Natural killer cell (primary cell): ENCODE data around the gene CST7. TPM values are rescaled to one million over a fixed set of nuclear protein-coding genes. Genes with fewer than 3 reads are reported as not detected.

Experiments used
- ATAC-seq, 3 donors: fragments of 150-1000 bp in 2 of 3; fragments of 200-7000 bp in 1 of 3; cut with Tn5 transposase; 1 replicate in 1 of 3; 2 replicates in 2 of 3; pipeline ENCODE4 v1.10.0; 2021; ENCODE audit warnings: mild to moderate bottlenecking in 2 of 3, moderate library complexity in 2 of 3
- DNase-seq, 2 donors: peaks; one replicate each; pipeline versions ENCODE4 v3.0.0 to v3.0.0-alpha.2; 2013 to 2021; ENCODE audit warnings: mixed read lengths in 1 of 2
- H3K27ac ChIP-seq: one replicate; pipeline ENCODE4 v1.5.1; 2013; ENCODE audit warnings: mild to moderate bottlenecking, low read length
- H3K27me3 ChIP-seq: one replicate; pipeline ENCODE4 v1.6.1; 2013; ENCODE audit warnings: low read length; ENCODE audit not compliant: control insufficient read depth, insufficient read depth
- H3K36me3 ChIP-seq: one replicate; pipeline ENCODE4 v1.6.1; 2013; ENCODE audit warnings: low read length; ENCODE audit not compliant: control insufficient read depth, insufficient read depth
- H3K4me1 ChIP-seq: one replicate; pipeline ENCODE4 v1.6.1; 2013; ENCODE audit warnings: low read length; ENCODE audit not compliant: control insufficient read depth, insufficient read depth
- H3K4me3 ChIP-seq: one replicate; pipeline ENCODE4 v1.5.1; 2013; ENCODE audit warnings: low read length
- H3K9me3 ChIP-seq: one replicate; pipeline ENCODE4 v1.6.1; 2013; ENCODE audit warnings: low read length; ENCODE audit not compliant: control insufficient read depth, insufficient read depth
- H3K27ac Mint-ChIP-seq, 2 donors: one replicate each; pipeline ENCODE4 v1.8.0; 2022; ENCODE audit warnings: mild to moderate bottlenecking in 2 of 2, mixed read lengths in 2 of 2, moderate library complexity in 1 of 2
- H3K27me3 Mint-ChIP-seq, 2 donors: one replicate each; pipeline ENCODE4 v1.8.0; 2022; ENCODE audit warnings: low read depth in 2 of 2, mixed read lengths in 2 of 2
- H3K36me3 Mint-ChIP-seq: one replicate; pipeline ENCODE4 v1.8.0; 2022; ENCODE audit warnings: mixed read lengths
- H3K4me1 Mint-ChIP-seq, 2 donors: one replicate each; pipeline ENCODE4 v1.8.0; 2022; ENCODE audit warnings: mixed read lengths in 2 of 2
- H3K4me3 Mint-ChIP-seq: one replicate; pipeline ENCODE4 v1.8.0; 2022; ENCODE audit warnings: mild to moderate bottlenecking, moderate library complexity, mixed read lengths
- H3K9me3 Mint-ChIP-seq, 2 donors: one replicate each; pipeline ENCODE4 v1.8.0; 2022; ENCODE audit warnings: mixed read lengths in 2 of 2
- CTCF ChIP-seq: fragments of 200-600 bp; IDR thresholded peaks from one replicate; pipeline ENCODE4 v1.8.0; 2022; ENCODE audit warnings: antibody characterized with exemption
- WGBS: methylation state at CpG from one replicate; pipeline ENCODE4 v1.1.7; 2013; ENCODE audit warnings: missing lambda C conversion rate; ENCODE audit not compliant: insufficient coverage; 5-methylcytosine and 5-hydroxymethylcytosine counted together
- intact Hi-C: fragments of 100-400 bp; cut with micrococcal nuclease; formaldehyde crosslinking; loops from one replicate; pipeline ENCODE4 v1.14.2; 2022
- total RNA-seq, 4 donors: library from RNA; stranded (reverse); fragments of 120-200 nt in 1 of 4; gene quantifications; one replicate each; pipeline versions ENCODE4 v1.2.3 to v1.2.4, GENCODE V29; 2013 to 2022

Gene CST7
- total RNA-seq, 3 donors from 2014 or later (not counting 1 experiment from before 2014, with no cell fraction given) = 590 to 700 (median 619) TPM

- H3K4me1 ChIP-seq = peaks cover 25% of the 10 kb centered on the region
- intact Hi-C loops = no loop called here
- H3K9me3 ChIP-seq = no peaks in the 10 kb centered on the region
- no peak overlapping the region for H3K27ac Mint-ChIP-seq
- no peak overlapping the region for H3K27ac ChIP-seq
- H3K4me3 Mint-ChIP-seq = no peak overlapping the region
- DNase-seq (no peak), ATAC-seq (no peak)
- no peak overlapping the region for H3K4me3 ChIP-seq
- no peaks in the 10 kb centered on the region for H3K36me3 ChIP-seq
- no peak for TF ChIP-seq CTCF
- peaks cover 27 to 32% of the 10 kb centered on the region in 2 donors for H3K4me1 Mint-ChIP-seq
- 83% methylated on average over 4 of the region's 4 CpGs for WGBS
- H3K36me3 Mint-ChIP-seq = no peaks in the 10 kb centered on the region
- H3K27me3 Mint-ChIP-seq = peaks cover 0 to 2% of the 10 kb centered on the region in 2 donors
- H3K9me3 Mint-ChIP-seq = no peaks in the 10 kb centered on the region
- H3K27me3 ChIP-seq = no peaks in the 10 kb centered on the region
Measured at GRCh38 chr20:24935766-24936525, 13.1 kb upstream of the CST7 start.

- Mint-ChIP-seq H3K4me1 (peaks cover 19 to 24% of the 10 kb centered on the region in 2 donors), H3K36me3 (no peaks in the 10 kb centered on the region), H3K27me3 (peaks cover 0 to 2% of the 10 kb centered on the region in 2 donors), H3K4me3 (no peak overlapping the region), H3K9me3 (no peaks in the 10 kb centered on the region), H3K27ac (no peak overlapping the region)
- intact Hi-C loops = no loop called here
- no peaks in the 10 kb centered on the region for H3K27me3 ChIP-seq
- WGBS = 87% methylated on average over 7 of the region's 7 CpGs
- H3K4me1 ChIP-seq = peaks cover 18% of the 10 kb centered on the region
- ATAC-seq (no peak), DNase-seq (no peak)
- no peaks in the 10 kb centered on the region for H3K9me3 ChIP-seq
- H3K4me3 ChIP-seq = no peak overlapping the region
- no peak for TF ChIP-seq CTCF
- no peak overlapping the region for H3K27ac ChIP-seq
- no peaks in the 10 kb centered on the region for H3K36me3 ChIP-seq
Measured at GRCh38 chr20:24936526-24937407, 12.3 kb upstream of the CST7 start.

GRCh38 chr20:24937579-24937978 is 11.5 kb upstream of the CST7 start:
- Histone ChIP-seq H3K4me3 (no peak overlapping the region), H3K9me3 (no peaks in the 10 kb centered on the region), H3K4me1 (peaks cover 12% of the 10 kb centered on the region), H3K36me3 (no peaks in the 10 kb centered on the region), H3K27ac (no peak overlapping the region), H3K27me3 (no peaks in the 10 kb centered on the region)
- intact Hi-C loops = no loop called here
- Mint-ChIP-seq H3K27ac (no peak overlapping the region), H3K9me3 (no peaks in the 10 kb centered on the region), H3K27me3 (peaks cover 0 to 2% of the 10 kb centered on the region in 2 donors), H3K36me3 (no peaks in the 10 kb centered on the region), H3K4me3 (no peak overlapping the region), H3K4me1 (peaks cover 11 to 16% of the 10 kb centered on the region in 2 donors)
- ATAC-seq (no peak), DNase-seq (no peak)
- 20% methylated on average over 1 of the region's 1 CpG for WGBS
- TF ChIP-seq CTCF = no peak
